ENCODE results near the gene MRPL44. TPM values are rescaled to one million over a fixed set of nuclear protein-coding genes. Genes with fewer than 3 reads are reported as not detected.

Gene MRPL44
- total RNA-seq, 1 donor from 2014 or later: 27.3 TPM

DNA sequence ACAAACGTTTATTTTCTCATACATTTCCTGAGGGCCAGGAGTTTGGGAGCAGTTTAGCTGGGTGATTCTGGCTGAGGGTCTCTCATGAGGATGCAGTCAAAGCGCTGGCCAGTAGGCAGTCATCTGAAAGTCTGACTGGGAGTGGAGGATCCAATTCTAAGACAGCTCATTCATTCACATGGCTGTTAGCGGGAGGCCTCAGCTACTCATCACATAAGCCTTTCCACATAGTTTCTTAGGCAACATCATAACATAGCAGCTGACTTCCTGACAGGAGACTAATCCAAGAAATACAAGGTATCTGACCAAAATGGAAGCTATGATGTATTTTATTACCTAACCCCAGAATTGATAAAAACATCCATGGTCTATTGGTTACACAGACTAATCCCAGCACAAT, 2.9 kb upstream of the MRPL44 start:
- Mint-ChIP-seq H3K27me3 (ENCODE audit: low read depth) (no peaks in the 10 kb centered on the region), H3K4me3 (no peak overlapping the region)

DNA sequence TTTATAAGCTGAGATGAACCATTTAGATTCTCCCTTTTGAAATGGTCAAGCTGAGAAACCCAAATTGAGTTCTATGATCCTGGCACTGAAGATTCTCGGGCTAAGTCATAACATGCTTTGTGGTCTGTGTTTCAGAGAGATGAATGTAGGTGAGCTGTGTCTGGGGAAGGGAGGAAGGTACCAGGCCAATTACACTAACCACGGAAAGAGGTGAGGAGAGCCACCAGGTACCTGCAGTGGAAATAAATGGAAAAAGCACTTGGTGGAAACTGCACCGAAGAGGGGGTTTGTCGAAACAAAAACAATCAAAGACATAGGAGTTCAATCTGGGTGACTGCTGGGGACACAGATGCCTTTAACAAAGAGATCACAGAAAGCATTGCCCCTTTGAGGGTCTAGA, 963 bp upstream of the MRPL44 start:
- Mint-ChIP-seq H3K4me1 (peaks cover 49% of the 10 kb centered on the region), H3K36me3 (peaks cover 15% of the 10 kb centered on the region), H3K27me3 (ENCODE audit: low read depth) (no peaks in the 10 kb centered on the region), H3K4me3 (peak overlapping the region; percentile 20), H3K9me3 (no peaks in the 10 kb centered on the region), H3K27ac (peak overlapping the region; percentile 3)
- TF ChIP-seq, protein P1, sequence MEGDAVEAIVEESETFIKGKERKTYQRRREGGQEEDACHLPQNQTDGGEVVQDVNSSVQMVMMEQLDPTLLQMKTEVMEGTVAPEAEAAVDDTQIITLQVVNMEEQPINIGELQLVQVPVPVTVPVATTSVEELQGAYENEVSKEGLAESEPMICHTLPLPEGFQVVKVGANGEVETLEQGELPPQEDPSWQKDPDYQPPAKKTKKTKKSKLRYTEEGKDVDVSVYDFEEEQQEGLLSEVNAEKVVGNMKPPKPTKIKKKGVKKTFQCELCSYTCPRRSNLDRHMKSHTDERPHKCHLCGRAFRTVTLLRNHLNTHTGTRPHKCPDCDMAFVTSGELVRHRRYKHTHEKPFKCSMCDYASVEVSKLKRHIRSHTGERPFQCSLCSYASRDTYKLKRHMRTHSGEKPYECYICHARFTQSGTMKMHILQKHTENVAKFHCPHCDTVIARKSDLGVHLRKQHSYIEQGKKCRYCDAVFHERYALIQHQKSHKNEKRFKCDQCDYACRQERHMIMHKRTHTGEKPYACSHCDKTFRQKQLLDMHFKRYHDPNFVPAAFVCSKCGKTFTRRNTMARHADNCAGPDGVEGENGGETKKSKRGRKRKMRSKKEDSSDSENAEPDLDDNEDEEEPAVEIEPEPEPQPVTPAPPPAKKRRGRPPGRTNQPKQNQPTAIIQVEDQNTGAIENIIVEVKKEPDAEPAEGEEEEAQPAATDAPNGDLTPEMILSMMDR (IDR thresholded peaks at IDR 0.05; ENCODE audit: unreplicated experiment): no peak
- DNase-seq (ENCODE audit: low spot score in 2 of 2, unreplicated experiment in 2 of 2): no peak

More for the DNA sequence above, 2.9 kb upstream of the MRPL44 start:
- no peak overlapping the region for H3K27ac Mint-ChIP-seq
- DNase-seq (ENCODE audit: low spot score in 2 of 2, unreplicated experiment in 2 of 2): no peak
- H3K9me3 Mint-ChIP-seq: no peaks in the 10 kb centered on the region
- H3K36me3 Mint-ChIP-seq: no peaks in the 10 kb centered on the region
- peaks cover 33% of the 10 kb centered on the region for H3K4me1 Mint-ChIP-seq
- TF ChIP-seq, protein P1 (IDR thresholded peaks at IDR 0.05; ENCODE audit: unreplicated experiment): no peak

DNA sequence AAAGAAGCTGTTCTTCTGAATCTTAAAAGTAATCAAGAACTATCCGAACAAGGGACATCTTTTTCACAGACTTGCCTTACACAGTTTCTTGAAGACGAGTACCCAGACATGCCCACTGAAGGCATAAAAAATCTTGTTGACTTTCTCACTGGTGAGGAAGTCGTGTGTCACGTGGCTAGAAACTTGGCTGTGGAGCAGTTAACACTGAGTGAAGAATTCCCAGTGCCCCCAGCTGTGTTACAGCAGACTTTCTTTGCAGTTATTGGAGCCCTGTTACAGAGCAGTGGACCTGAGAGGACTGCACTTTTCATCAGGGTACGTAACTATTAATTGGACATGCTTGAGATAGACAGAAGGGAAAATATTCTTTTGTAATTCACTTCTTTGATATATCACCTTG, 2.4 kb downstream of the MRPL44 start:
- H3K27ac Mint-ChIP-seq: peak overlapping the region; percentile 45
- H3K4me1 Mint-ChIP-seq: peaks cover 48% of the 10 kb centered on the region
- DNase-seq (ENCODE audit: low spot score in 2 of 2, unreplicated experiment in 2 of 2): no peak

DNA sequence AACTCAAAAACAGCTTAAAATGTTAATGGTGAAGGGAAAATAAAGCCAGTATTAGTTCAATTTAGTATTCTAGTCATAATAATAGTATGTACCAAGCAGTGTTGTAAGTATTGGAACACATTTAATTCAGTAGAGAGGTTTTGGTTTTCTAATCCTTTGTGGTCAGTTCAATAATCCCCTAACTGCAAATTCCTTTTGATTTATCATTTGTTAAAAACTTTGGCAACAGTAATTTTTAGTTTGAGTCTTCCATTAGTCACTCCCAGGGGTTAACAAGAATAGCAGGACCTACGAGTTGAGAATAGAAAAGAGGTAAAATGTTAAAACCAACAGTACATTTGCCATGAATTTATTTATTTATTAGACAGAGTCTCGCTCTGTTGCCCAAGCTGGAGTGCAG, 10.7 kb downstream of the MRPL44 start:
- Mint-ChIP-seq H3K9me3 (no peaks in the 10 kb centered on the region), H3K27ac (no peak overlapping the region), H3K27me3 (ENCODE audit: low read depth) (no peaks in the 10 kb centered on the region), H3K36me3 (peaks cover 9% of the 10 kb centered on the region), H3K4me1 (no peaks in the 10 kb centered on the region), H3K4me3 (no peak overlapping the region)
- DNase-seq (ENCODE audit: low spot score in 2 of 2, unreplicated experiment in 2 of 2): no peak
- TF ChIP-seq, protein P1 (IDR thresholded peaks at IDR 0.05; ENCODE audit: unreplicated experiment): no peak

More for the DNA sequence above, 2.4 kb downstream of the MRPL44 start:
- TF ChIP-seq, protein P1 (IDR thresholded peaks at IDR 0.05; ENCODE audit: unreplicated experiment): no peak
- no peaks in the 10 kb centered on the region for H3K9me3 Mint-ChIP-seq
- H3K36me3 Mint-ChIP-seq: peaks cover 24% of the 10 kb centered on the region
- H3K4me3 Mint-ChIP-seq: no peak overlapping the region
- H3K27me3 Mint-ChIP-seq (ENCODE audit: low read depth): no peaks in the 10 kb centered on the region

DNA sequence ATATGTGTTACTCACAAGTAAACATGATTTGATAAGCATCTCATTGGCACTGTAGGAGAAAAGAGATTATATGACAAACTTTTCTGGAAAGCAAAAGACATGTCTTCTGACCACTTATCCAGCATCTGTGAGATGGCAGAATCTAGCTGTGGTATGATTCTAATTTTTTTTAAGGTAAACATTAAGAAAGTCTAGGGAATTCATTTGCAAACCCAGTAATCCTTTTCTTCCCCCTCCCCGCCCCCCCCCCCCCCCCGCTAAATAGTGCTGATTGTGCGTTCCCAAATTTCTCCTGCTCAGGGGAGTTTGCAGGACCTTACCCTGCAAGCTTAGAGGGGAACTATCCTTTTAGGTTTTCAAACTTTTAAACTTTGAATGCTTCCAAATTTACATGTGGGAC, 12.1 kb downstream of the MRPL44 start:
- TF ChIP-seq, protein P1 (IDR thresholded peaks at IDR 0.05; ENCODE audit: unreplicated experiment): no peak
- Mint-ChIP-seq H3K36me3 (peaks cover 7% of the 10 kb centered on the region), H3K9me3 (no peaks in the 10 kb centered on the region), H3K4me1 (no peaks in the 10 kb centered on the region), H3K27me3 (ENCODE audit: low read depth) (no peaks in the 10 kb centered on the region), H3K4me3 (no peak overlapping the region), H3K27ac (no peak overlapping the region)
- no peak for DNase-seq (ENCODE audit: low spot score in 2 of 2, unreplicated experiment in 2 of 2)

DNA sequence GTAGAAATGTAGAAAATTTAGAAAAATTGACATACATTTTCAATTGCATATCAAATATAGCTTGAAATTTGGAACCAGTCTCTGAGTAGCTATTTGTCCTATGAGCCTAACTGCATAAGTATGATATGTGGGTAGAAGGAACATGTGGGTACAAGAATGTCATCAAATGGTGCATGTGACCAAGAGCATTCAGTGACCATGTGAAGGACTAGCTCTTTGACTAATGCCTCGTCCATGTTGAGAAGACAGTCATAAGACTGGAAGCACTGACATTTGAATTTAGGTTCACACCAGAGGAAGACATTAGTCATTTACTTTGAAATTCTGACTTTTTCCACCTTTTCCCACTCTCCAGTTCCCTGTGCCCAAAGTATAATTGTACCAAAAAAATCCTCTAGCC, 12.6 kb downstream of the MRPL44 start:
- H3K4me3 Mint-ChIP-seq: no peak overlapping the region
- H3K36me3 Mint-ChIP-seq: peaks cover 5% of the 10 kb centered on the region
- no peak for DNase-seq (ENCODE audit: low spot score in 2 of 2, unreplicated experiment in 2 of 2)
- no peaks in the 10 kb centered on the region for H3K27me3 Mint-ChIP-seq (ENCODE audit: low read depth)
- no peaks in the 10 kb centered on the region for H3K9me3 Mint-ChIP-seq
- no peak overlapping the region for H3K27ac Mint-ChIP-seq
- no peaks in the 10 kb centered on the region for H3K4me1 Mint-ChIP-seq
- TF ChIP-seq, protein P1 (IDR thresholded peaks at IDR 0.05; ENCODE audit: unreplicated experiment): no peak

Measured in mesothelial cell of epicardium (in vitro differentiated cells).